H1 (cell line): ENCODE results near the gene POLR1B. TPM values are rescaled to one million over a fixed set of nuclear protein-coding genes. Genes with fewer than 3 reads are reported as not detected.

Experiments used
- CTCF ChIA-PET: fragments of 300-600 bp; sonication (Branson Sonifier 250); formaldehyde crosslinking; loops from one replicate; lab custom pipeline; 2021; ENCODE audit not compliant: partially characterized antibody; lab: Charles Lee
- POLR2A ChIA-PET: fragments of 300-600 bp; sonication (Branson Sonifier 250); formaldehyde crosslinking; loops from one replicate; lab custom pipeline; 2021; ENCODE audit warnings: inconsistent platforms; ENCODE audit not compliant: partially characterized antibody; lab: Charles Lee
- DNase-seq, 2 experiments: peaks; one replicate each; pipeline versions ENCODE4 v3.0.0 to v3.0.0-alpha.2; 2010 to 2022; ENCODE audit warnings: low spot score in 2 of 2, low read depth in 1 of 2, mixed read lengths in 1 of 2
- FAIRE-seq: peaks from 2 replicates; lab custom pipeline; 2011; peaks lifted over from hg19 to GRCh38; lab: Jason Lieb, UNC
- H2AFZ ChIP-seq: 2 replicates; pipeline ENCODE4 v1.8.1; 2012; ENCODE audit warnings: low read length, inconsistent platforms
- H2AK5ac ChIP-seq: 2 replicates; pipeline ENCODE4 v1.6.1; 2013; ENCODE audit warnings: low read depth, low read length
- H2BK120ac ChIP-seq: replicated peaks from 2 replicates; pipeline ENCODE3; 2013; ENCODE audit warnings: low read depth, low read length, inconsistent platforms
- H2BK12ac ChIP-seq: 2 replicates; pipeline ENCODE4 v1.6.1; 2013; ENCODE audit warnings: low read depth, low read length
- H2BK15ac ChIP-seq: 2 replicates; pipeline ENCODE4 v1.6.1; 2013; ENCODE audit warnings: low read length
- H2BK20ac ChIP-seq: 2 replicates; pipeline ENCODE4 v1.6.1; 2013; ENCODE audit warnings: low read length
- H2BK5ac ChIP-seq: 2 replicates; pipeline ENCODE4 v1.6.1; 2013; ENCODE audit warnings: low read depth, low read length
- H3K14ac ChIP-seq: 2 replicates; pipeline ENCODE4 v1.6.1; 2013; ENCODE audit warnings: inconsistent platforms; ENCODE audit not compliant: insufficient read length
- H3K18ac ChIP-seq: 2 replicates; pipeline ENCODE4 v1.6.1; 2013; ENCODE audit warnings: low read length; ENCODE audit errors: extremely low read depth
- H3K23ac ChIP-seq: 2 replicates; pipeline ENCODE4 v1.6.1; 2013; ENCODE audit warnings: inconsistent platforms; ENCODE audit not compliant: insufficient read length
- H3K23me2 ChIP-seq: 2 replicates; pipeline ENCODE4 v1.6.1; 2013; ENCODE audit warnings: low read depth, low read length
- H3K27ac ChIP-seq: 2 replicates; pipeline ENCODE4 v1.6.1; 2011; ENCODE audit warnings: low read depth, low read length, inconsistent platforms
- H3K27me3 ChIP-seq, 4 experiments: replicated peaks in 1 of 4; 1 replicate in 1 of 4; 2 replicates in 3 of 4; pipeline versions ENCODE4 v1.6.1 to v1.8.1; 2011 to 2013; ENCODE audit warnings: low read length in 3 of 4, mild to moderate bottlenecking in 3 of 4, inconsistent platforms in 2 of 4, mixed read lengths in 2 of 4, moderate library complexity in 1 of 4; ENCODE audit not compliant: control insufficient read depth in 3 of 4, insufficient read depth in 3 of 4; ENCODE audit errors: extremely low read depth in 1 of 4
- H3K36me3 ChIP-seq, 4 experiments: 2 replicates each; pipeline versions ENCODE4 v1.6.1 to v1.8.1; 2011 to 2013; ENCODE audit warnings: mild to moderate bottlenecking in 4 of 4, low read length in 3 of 4, moderate library complexity in 2 of 4, control low read depth in 1 of 4, inconsistent platforms in 1 of 4; ENCODE audit not compliant: insufficient read depth in 4 of 4, control insufficient read depth in 2 of 4
- H3K4ac ChIP-seq: replicated peaks from 2 replicates; pipeline ENCODE3; 2013; ENCODE audit warnings: low read length, low read depth, mixed read lengths, inconsistent platforms; ENCODE audit not compliant: insufficient read length
- H3K4me1 ChIP-seq, 4 experiments: replicated peaks in 1 of 4; 1 replicate in 1 of 4; 2 replicates in 3 of 4; pipeline versions ENCODE4 v1.6.1 to v1.8.1; 2011 to 2013; ENCODE audit warnings: low read length in 3 of 4, inconsistent platforms in 2 of 4, mixed read lengths in 1 of 4; ENCODE audit not compliant: insufficient read depth in 4 of 4, control insufficient read depth in 3 of 4
- H3K4me2 ChIP-seq, 2 experiments: 2 replicates each; pipeline versions ENCODE4 v1.6.1 to v1.8.1; 2011 to 2013; ENCODE audit warnings: low read depth in 2 of 2, low read length in 2 of 2, control low read depth in 1 of 2, inconsistent platforms in 1 of 2, mild to moderate bottlenecking in 1 of 2; ENCODE audit not compliant: insufficient read depth in 1 of 2
- H3K4me3 ChIP-seq, 4 experiments: fragments of 200-600, 300-600 bp in 1 of 4; sonication (generic), shearing (Covaris generic), sonication (Bioruptor Twin) in 1 of 4; 2 replicates each; pipeline versions ENCODE4 v1.5.1 to v1.8.1; 2011 to 2016; ENCODE audit warnings: low read length in 4 of 4, low read depth in 3 of 4, control low read depth in 2 of 4, inconsistent platforms in 2 of 4, mild to moderate bottlenecking in 2 of 4, mixed read lengths in 1 of 4, moderate library complexity in 1 of 4; ENCODE audit not compliant: insufficient read depth in 2 of 4; ENCODE audit errors: extremely low read depth in 1 of 4
- H3K56ac ChIP-seq: replicated peaks from 2 replicates; pipeline ENCODE3; 2013; ENCODE audit warnings: low read depth, mild to moderate bottlenecking, mixed read lengths, low read length, inconsistent platforms; ENCODE audit not compliant: insufficient read length
- H3K79me1 ChIP-seq: 2 replicates; pipeline ENCODE4 v1.6.1; 2013; ENCODE audit warnings: low read depth, low read length, control low read depth
- H3K79me2 ChIP-seq, 2 experiments: 2 replicates each; pipeline versions ENCODE4 v1.6.1 to v1.8.1; 2012 to 2013; ENCODE audit warnings: low read length in 2 of 2, mild to moderate bottlenecking in 2 of 2, inconsistent platforms in 1 of 2; ENCODE audit not compliant: insufficient read depth in 2 of 2, control insufficient read depth in 1 of 2
- H3K9ac ChIP-seq, 4 experiments: replicated peaks in 1 of 4; 1 replicate in 1 of 4; 2 replicates in 3 of 4; pipeline versions ENCODE4 v1.6.1 to v1.8.1; 2011 to 2013; ENCODE audit warnings: low read depth in 3 of 4, low read length in 3 of 4, control low read depth in 2 of 4, mild to moderate bottlenecking in 2 of 4, moderate library complexity in 2 of 4, inconsistent platforms in 1 of 4; ENCODE audit errors: extremely low read depth in 1 of 4
- H3K9me3 ChIP-seq, 2 experiments: 2 replicates each; pipeline versions ENCODE4 v1.6.1 to v1.8.1; 2012 to 2013; ENCODE audit warnings: mild to moderate bottlenecking in 2 of 2, moderate library complexity in 2 of 2, control low read depth in 1 of 2, inconsistent platforms in 1 of 2, low read depth in 1 of 2, low read length in 1 of 2, mixed read lengths in 1 of 2; ENCODE audit not compliant: insufficient read depth in 2 of 2
- H4K20me1 ChIP-seq, 2 experiments: replicated peaks in 1 of 2; 2 replicates each; pipeline versions ENCODE3 to v1.8.1; 2011 to 2013; ENCODE audit warnings: inconsistent platforms in 2 of 2, low read length in 2 of 2, mild to moderate bottlenecking in 1 of 2; ENCODE audit not compliant: insufficient read depth in 2 of 2, control insufficient read depth in 1 of 2
- H4K5ac ChIP-seq: 2 replicates; pipeline ENCODE4 v1.6.1; 2013; ENCODE audit warnings: low read length, low read depth, mixed read lengths, inconsistent platforms; ENCODE audit not compliant: insufficient read length
- H4K8ac ChIP-seq: 2 replicates; pipeline ENCODE4 v1.8.0; 2013; ENCODE audit warnings: mild to moderate bottlenecking, moderate library complexity, low read length, inconsistent platforms; ENCODE audit not compliant: insufficient read depth; ENCODE audit errors: extremely low read depth
- H4K91ac ChIP-seq: replicated peaks from 2 replicates; pipeline ENCODE3; 2013; ENCODE audit warnings: low read length, mixed read lengths, inconsistent platforms; ENCODE audit not compliant: insufficient read length
- WGBS, 2 experiments: shearing (Covaris generic) in 1 of 2; methylation state at CpG; one replicate each; pipeline versions ENCODE4 v1.1.6 to v1.1.7; 2013 to 2015; ENCODE audit warnings: low lambda C conversion rate in 2 of 2, mixed read lengths in 2 of 2, inconsistent platforms in 1 of 2, low coverage in 1 of 2, missing lambda C conversion rate in 1 of 2; ENCODE audit not compliant: insufficient replicate concordance in 2 of 2, insufficient coverage in 1 of 2, insufficient read length in 1 of 2; ENCODE audit errors: extremely low coverage in 1 of 2, missing lambda C conversion rate in 1 of 2; 5-methylcytosine and 5-hydroxymethylcytosine counted together
- long read RNA-seq, 2 experiments: library from RNA in 1 of 2; library from capped mRNA in 1 of 2; stranded (forward); transcript quantifications; one replicate each; pipeline ENCODE4 v2.0.0, GENCODE V29; 2021; ENCODE audit warnings: inconsistent platforms in 1 of 2
- polyA minus RNA-seq, 3 experiments: library from RNA; depleted of rRNA, polyadenylated mRNA; stranded (reverse); fragments of >200 nt; gene quantifications; 1 replicate in 2 of 3; 2 replicates in 1 of 3; pipeline ENCODE4 v1.2.3, GENCODE V29; 2011
- polyA plus RNA-seq, 7 experiments: library from polyadenylated mRNA; depleted of rRNA in 3 of 7; stranded (reverse) in 5 of 7; unstranded in 2 of 7; fragments of >200 nt in 5 of 7; fragments of 200-250 nt in 2 of 7; gene quantifications; 1 replicate in 5 of 7; 2 replicates in 1 of 7; 4 replicates in 1 of 7; pipeline versions ENCODE4 v1.2.1 to v1.2.3, GENCODE V29; 2011 to 2013; ENCODE audit warnings: missing spikeins in 2 of 7, mixed read lengths in 2 of 7
- total RNA-seq: library from RNA; stranded (reverse); fragmentation: NEBNext Ultra II Directional; extraction: Animal tissue kit (Norgen Biotek cat#: 25700); gene quantifications from 2 replicates; pipeline ENCODE4 v1.2.1, GENCODE V29; 2021

Gene POLR1B, protein sequence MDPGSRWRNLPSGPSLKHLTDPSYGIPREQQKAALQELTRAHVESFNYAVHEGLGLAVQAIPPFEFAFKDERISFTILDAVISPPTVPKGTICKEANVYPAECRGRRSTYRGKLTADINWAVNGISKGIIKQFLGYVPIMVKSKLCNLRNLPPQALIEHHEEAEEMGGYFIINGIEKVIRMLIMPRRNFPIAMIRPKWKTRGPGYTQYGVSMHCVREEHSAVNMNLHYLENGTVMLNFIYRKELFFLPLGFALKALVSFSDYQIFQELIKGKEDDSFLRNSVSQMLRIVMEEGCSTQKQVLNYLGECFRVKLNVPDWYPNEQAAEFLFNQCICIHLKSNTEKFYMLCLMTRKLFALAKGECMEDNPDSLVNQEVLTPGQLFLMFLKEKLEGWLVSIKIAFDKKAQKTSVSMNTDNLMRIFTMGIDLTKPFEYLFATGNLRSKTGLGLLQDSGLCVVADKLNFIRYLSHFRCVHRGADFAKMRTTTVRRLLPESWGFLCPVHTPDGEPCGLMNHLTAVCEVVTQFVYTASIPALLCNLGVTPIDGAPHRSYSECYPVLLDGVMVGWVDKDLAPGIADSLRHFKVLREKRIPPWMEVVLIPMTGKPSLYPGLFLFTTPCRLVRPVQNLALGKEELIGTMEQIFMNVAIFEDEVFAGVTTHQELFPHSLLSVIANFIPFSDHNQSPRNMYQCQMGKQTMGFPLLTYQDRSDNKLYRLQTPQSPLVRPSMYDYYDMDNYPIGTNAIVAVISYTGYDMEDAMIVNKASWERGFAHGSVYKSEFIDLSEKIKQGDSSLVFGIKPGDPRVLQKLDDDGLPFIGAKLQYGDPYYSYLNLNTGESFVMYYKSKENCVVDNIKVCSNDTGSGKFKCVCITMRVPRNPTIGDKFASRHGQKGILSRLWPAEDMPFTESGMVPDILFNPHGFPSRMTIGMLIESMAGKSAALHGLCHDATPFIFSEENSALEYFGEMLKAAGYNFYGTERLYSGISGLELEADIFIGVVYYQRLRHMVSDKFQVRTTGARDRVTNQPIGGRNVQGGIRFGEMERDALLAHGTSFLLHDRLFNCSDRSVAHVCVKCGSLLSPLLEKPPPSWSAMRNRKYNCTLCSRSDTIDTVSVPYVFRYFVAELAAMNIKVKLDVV
- total RNA-seq (69.4 and 71.1 TPM in 2 replicates), polyA plus RNA-seq (2011; rRNA removed) (24.3 and 50.2 TPM in 2 replicates), polyA minus RNA-seq (2011; rRNA and poly(A)+ RNA removed) (120 and 165 TPM in 2 replicates)
- polyA plus RNA-seq (2011; cell fraction: cytosol; rRNA removed) = 21.6 TPM
- 44.0 TPM for polyA plus RNA-seq (2011; cell fraction: nucleus; rRNA removed)
- polyA plus RNA-seq (2012, experiment 1 of 2) = 24.8 to 51.2 TPM (median 35.3 TPM) in 4 replicates
- 2.8 TPM for polyA plus RNA-seq (2012, experiment 2 of 2)
- 18.6 TPM for polyA plus RNA-seq (2013, experiment 1 of 2)
- 17.0 TPM for polyA plus RNA-seq (2013, experiment 2 of 2)
- 60.0 TPM for polyA minus RNA-seq (2011; cell fraction: cytosol; rRNA and poly(A)+ RNA removed)
- 35.2 TPM for polyA minus RNA-seq (2011; cell fraction: nucleus; rRNA and poly(A)+ RNA removed)
- long read RNA-seq, experiment 1, full-length matches to known transcripts = 12 of 49 reads
- long read RNA-seq, experiment 1, partial matches to known transcripts = 28 of 49 reads
- long read RNA-seq, experiment 1, other reads (novel, unspliced or antisense) = 9 of 49 reads
- long read RNA-seq, experiment 2, full-length matches to known transcripts = 12 of 22 reads
- long read RNA-seq, experiment 2, partial matches to known transcripts = 5 of 22 reads
- long read RNA-seq, experiment 2, other reads (novel, unspliced or antisense) = 5 of 22 reads

GRCh38 chr2:112542123-112542983 lies at the start of gene POLR1B:
Gene POLR1B (plus strand): TSS chr2:112542465. CDS start chr2:112542495, 30 bp downstream.
- Histone ChIP-seq H2BK5ac (peak within 1 kb of the TSS; percentile 95), H4K8ac (peak within 1 kb of the TSS; percentile 96), H2BK15ac (peak within 1 kb of the TSS; percentile 63; the same call in 1 of the 2 replicates), H2AFZ (peak within 1 kb of the TSS; percentile 97), H3K23ac (no peak within 1 kb of the TSS), H3K4ac (peak within 1 kb of the TSS; percentile 72), H3K9ac (peak within 1 kb of the TSS; percentile 41 to 94 (median 90)), H4K5ac (peak within 1 kb of the TSS; percentile 97), H4K20me1 (peaks cover 2 to 5% of the 10 kb centered on the region in 2 experiments), H3K4me3 (peak within 1 kb of the TSS; percentile 94 to 98 (median 97)), H2AK5ac (0 out of 2 replicates have a peak within 1 kb of the TSS, but pooled peaks have one; percentile 12), H3K9me3 (no peaks in the 10 kb centered on the region), H3K79me1 (no peaks in the 10 kb centered on the region; the same call in 1 of the 2 replicates), H3K4me2 (peak within 1 kb of the TSS; percentile 79 to 100), H3K56ac (peak within 1 kb of the TSS; percentile 79), H3K4me1 (peaks cover 0 to 5% (median 3%) of the 10 kb centered on the region in 4 experiments; a peak in 2 of 7 replicates), H2BK20ac (no peak within 1 kb of the TSS), H3K18ac (peak within 1 kb of the TSS; percentile 91), H3K14ac (no peak within 1 kb of the TSS), H3K27ac (peak within 1 kb of the TSS; percentile 96), H3K36me3 (peaks cover 0 to 12% (median 6%) of the 10 kb centered on the region in 4 experiments; a peak in 6 of 8 replicates), H2BK12ac (peak within 1 kb of the TSS; percentile 62; the same call in 1 of the 2 replicates), H3K79me2 (peaks cover 15 to 45% of the 10 kb centered on the region in 2 experiments), H4K91ac (peak within 1 kb of the TSS; percentile 36), H3K27me3 (no peaks in the 10 kb centered on the region; a peak in 1 of 7 replicates), H3K23me2 (peaks cover 9% of the 10 kb centered on the region), H2BK120ac (peak within 1 kb of the TSS; percentile 41)
- 1% methylated on average over 66 of the region's 67 CpGs; no CpG with 5 or more reads in 1 of the 2 experiments for WGBS, 2 experiments
- POLR2A ChIA-PET = interaction anchor here (2.3 kb wide), 1 partner anchor 41 kb away, joined by 5 read pairs; no protein-coding TSS in a partner anchor
- DNase-seq = peak; percentile 43 to 91
- CTCF ChIA-PET = no interaction called here
- no peak for FAIRE-seq
